PC-9 (cell line): ENCODE measurements around the gene SBF2. TPM values are rescaled to one million over a fixed set of nuclear protein-coding genes. Genes with fewer than 3 reads are reported as not detected.

ENCODE experiments used
- BruUV-seq: library from RNA; stranded (reverse); fragments of 400-500 nt; replicated peaks from 2 replicates; lab custom pipeline; 2021; lab: Mats Ljungman, UMichigan
- CTCF ChIA-PET: fragments of 300-600 bp; sonication (Branson Sonifier 250); formaldehyde crosslinking; loops from one replicate; lab custom pipeline; 2022; ENCODE audit warnings: antibody characterized with exemption; lab: Charles Lee
- POLR2A ChIA-PET: fragments of 300-600 bp; sonication (Branson Sonifier 250); formaldehyde crosslinking; loops from one replicate; lab custom pipeline; 2022; ENCODE audit warnings: antibody characterized with exemption; ENCODE audit not compliant: unreplicated experiment; lab: Charles Lee
- DNase-seq, 2 experiments: peaks; one replicate each; pipeline versions ENCODE4 v3.0.0 to v3.0.0-alpha.2; 2015 to 2022; ENCODE audit warnings: mixed read lengths in 1 of 2
- H2AFZ ChIP-seq: fragments of 200-600 bp; sonication (generic); 2 replicates; pipeline ENCODE4 v1.8.1; 2017; ENCODE audit warnings: antibody characterized with exemption
- H3F3A ChIP-seq: fragments of 200-600 bp; sonication (generic); 2 replicates; pipeline ENCODE4 v1.8.1; 2017; ENCODE audit warnings: antibody characterized with exemption, mild to moderate bottlenecking, low read depth; ENCODE audit not compliant: insufficient read depth
- H3K27ac ChIP-seq: fragments of 200-600 bp; sonication (generic); 2 replicates; pipeline ENCODE4 v1.6.1; 2016; ENCODE audit warnings: mixed run types
- H3K27me3 ChIP-seq: fragments of 200-600 bp; sonication (generic); 2 replicates; pipeline ENCODE4 v1.6.1; 2016; ENCODE audit warnings: low read depth, mixed run types; ENCODE audit not compliant: insufficient read depth
- H3K36me3 ChIP-seq: fragments of 200-600 bp; sonication (generic); 2 replicates; pipeline ENCODE4 v1.6.1; 2016; ENCODE audit warnings: low read depth, mixed run types
- H3K4me1 ChIP-seq: fragments of 200-600 bp; sonication (generic); replicated peaks from 2 replicates; pipeline ENCODE4 v1.6.1; 2016; ENCODE audit warnings: mixed run types; ENCODE audit not compliant: insufficient read depth
- H3K4me2 ChIP-seq: fragments of 200-600 bp; sonication (generic); 2 replicates; pipeline ENCODE4 v1.6.1; 2017; ENCODE audit warnings: mixed run types
- H3K4me3 ChIP-seq: fragments of 200-600 bp; sonication (generic); 2 replicates; pipeline ENCODE4 v1.6.1; 2016; ENCODE audit warnings: mixed run types
- H3K79me2 ChIP-seq: fragments of 200-600 bp; sonication (generic); 2 replicates; pipeline ENCODE4 v1.6.1; 2017; ENCODE audit warnings: low read depth, mixed run types
- H3K9me2 ChIP-seq: fragments of 200-600 bp; sonication (generic); 2 replicates; pipeline ENCODE4 v1.8.1; 2017; ENCODE audit warnings: mild to moderate bottlenecking; ENCODE audit not compliant: insufficient read depth
- H3K9me3 ChIP-seq: fragments of 200-600 bp; sonication (generic); 2 replicates; pipeline ENCODE4 v1.8.1; 2016; ENCODE audit warnings: low read depth; ENCODE audit not compliant: insufficient read depth
- H4K20me1 ChIP-seq: fragments of 200-600 bp; sonication (generic); 2 replicates; pipeline ENCODE4 v1.8.1; 2017; ENCODE audit not compliant: insufficient read depth
- EZH2 ChIP-seq: fragments of 200-600 bp; sonication (generic); IDR thresholded peaks from 2 replicates; pipeline ENCODE4 v1.8.0; 2017; ENCODE audit warnings: antibody characterized with exemption, low read depth
- intact Hi-C: fragments of 100-400 bp; cut with micrococcal nuclease; formaldehyde crosslinking; loops from one replicate; pipeline ENCODE4 v1.10.0; 2022; ENCODE audit not compliant: unreplicated experiment
- total RNA-seq: library from RNA; stranded (reverse); gene quantifications from 2 replicates; pipeline ENCODE4 v1.2.3, GENCODE V29; 2021
- TF ChIP-seq, protein P1 (sequence below): fragments of 200-600 bp; sonication (generic); conservative IDR thresholded peaks from 2 replicates; pipeline ENCODE4 v1.6.1; 2017; ENCODE audit warnings: mixed run types, antibody characterized with exemption, mild to moderate bottlenecking, moderate library complexity

SBF2 gene
- total RNA-seq, 1 experiment from 2014 or later: 18.6 TPM

DNA sequence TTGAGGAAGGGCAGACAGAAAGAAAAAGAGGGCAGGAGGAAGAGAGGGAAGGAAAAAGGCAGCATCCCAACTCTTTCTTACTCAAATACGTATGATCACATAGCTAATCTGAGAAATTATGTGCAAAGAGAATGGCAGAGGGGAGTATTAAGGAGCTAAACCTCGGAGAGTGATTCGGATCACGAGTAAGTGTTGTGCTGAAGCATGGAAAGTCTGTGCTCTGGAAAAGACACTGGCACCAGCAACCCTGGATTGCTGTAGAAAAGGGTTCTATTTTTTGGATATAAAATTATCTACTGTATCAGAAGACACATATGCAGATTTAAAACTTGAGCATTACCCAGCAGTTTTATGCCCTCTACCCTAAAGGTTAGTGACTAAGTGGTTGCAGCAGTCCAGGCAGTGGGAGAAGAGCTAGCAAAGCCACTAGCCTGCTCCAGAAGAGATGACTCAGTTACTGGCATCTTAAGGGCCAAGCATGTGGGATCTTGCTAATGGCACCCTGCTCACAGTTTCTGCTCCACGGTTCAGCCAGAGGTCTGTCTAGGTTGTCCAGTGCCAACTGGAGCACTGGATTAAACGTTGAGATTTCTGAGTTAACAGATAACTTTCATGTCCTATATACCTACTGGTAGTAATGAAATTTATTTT is 478.4 kb downstream of the SBF2 start:
- Histone ChIP-seq H4K20me1 (no peaks in the 10 kb centered on the region), H3K4me1 (no peaks in the 10 kb centered on the region), H2AFZ (no peak overlapping the region), H3K27me3 (no peaks in the 10 kb centered on the region), H3K36me3 (no peaks in the 10 kb centered on the region), H3K4me3 (no peak overlapping the region), H3F3A (no peaks in the 10 kb centered on the region), H3K9me2 (no peaks in the 10 kb centered on the region), H3K27ac (no peak overlapping the region), H3K4me2 (no peak overlapping the region), H3K9me3 (no peaks in the 10 kb centered on the region), H3K79me2 (no peaks in the 10 kb centered on the region)
- ChIA-PET POLR2A (interaction anchor here (0.6 kb wide), 2 partner anchors 56 to 216 kb away, joined by 5 to 6 read pairs; no protein-coding TSS in a partner anchor), CTCF (no interaction called here)
- intact Hi-C loops: no loop called here
- no peak for DNase-seq
- no TSS peak for BruUV-seq
- TF ChIP-seq, protein P1, sequence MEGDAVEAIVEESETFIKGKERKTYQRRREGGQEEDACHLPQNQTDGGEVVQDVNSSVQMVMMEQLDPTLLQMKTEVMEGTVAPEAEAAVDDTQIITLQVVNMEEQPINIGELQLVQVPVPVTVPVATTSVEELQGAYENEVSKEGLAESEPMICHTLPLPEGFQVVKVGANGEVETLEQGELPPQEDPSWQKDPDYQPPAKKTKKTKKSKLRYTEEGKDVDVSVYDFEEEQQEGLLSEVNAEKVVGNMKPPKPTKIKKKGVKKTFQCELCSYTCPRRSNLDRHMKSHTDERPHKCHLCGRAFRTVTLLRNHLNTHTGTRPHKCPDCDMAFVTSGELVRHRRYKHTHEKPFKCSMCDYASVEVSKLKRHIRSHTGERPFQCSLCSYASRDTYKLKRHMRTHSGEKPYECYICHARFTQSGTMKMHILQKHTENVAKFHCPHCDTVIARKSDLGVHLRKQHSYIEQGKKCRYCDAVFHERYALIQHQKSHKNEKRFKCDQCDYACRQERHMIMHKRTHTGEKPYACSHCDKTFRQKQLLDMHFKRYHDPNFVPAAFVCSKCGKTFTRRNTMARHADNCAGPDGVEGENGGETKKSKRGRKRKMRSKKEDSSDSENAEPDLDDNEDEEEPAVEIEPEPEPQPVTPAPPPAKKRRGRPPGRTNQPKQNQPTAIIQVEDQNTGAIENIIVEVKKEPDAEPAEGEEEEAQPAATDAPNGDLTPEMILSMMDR: no peak
- no peak for TF ChIP-seq EZH2

DNA sequence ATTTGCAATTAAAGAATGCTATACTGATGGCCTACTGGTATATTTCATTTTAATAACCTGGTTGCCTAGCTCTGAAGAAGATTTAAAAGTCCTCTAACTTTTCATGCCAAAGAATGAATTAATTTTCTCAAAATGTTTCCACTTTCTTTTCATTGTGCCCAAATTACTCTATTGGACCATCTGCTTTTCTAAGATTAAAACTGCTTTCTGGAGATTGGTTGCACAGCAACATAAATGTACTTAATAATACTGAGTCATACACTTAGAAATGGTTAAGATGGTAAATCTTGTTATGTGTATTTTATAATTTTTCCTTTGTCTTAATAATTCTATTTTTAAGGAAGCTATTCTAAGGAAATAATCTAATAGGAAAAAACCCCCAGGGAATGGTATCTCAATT is 479.9 kb downstream of the SBF2 start:
- Histone ChIP-seq H3K9me2 (no peaks in the 10 kb centered on the region), H3K9me3 (no peaks in the 10 kb centered on the region), H4K20me1 (no peaks in the 10 kb centered on the region), H3K27ac (no peak overlapping the region), H3K4me1 (no peaks in the 10 kb centered on the region), H3F3A (no peaks in the 10 kb centered on the region), H3K4me3 (no peak overlapping the region), H3K4me2 (no peak overlapping the region), H3K27me3 (no peaks in the 10 kb centered on the region), H3K36me3 (no peaks in the 10 kb centered on the region), H2AFZ (no peak overlapping the region), H3K79me2 (no peaks in the 10 kb centered on the region)
- TF ChIP-seq, protein P1: no peak
- TF ChIP-seq EZH2: no peak
- no peak for DNase-seq
- ChIA-PET CTCF (no interaction called here), POLR2A (no interaction called here)
- BruUV-seq: no TSS peak
- intact Hi-C loops: no loop called here

DNA sequence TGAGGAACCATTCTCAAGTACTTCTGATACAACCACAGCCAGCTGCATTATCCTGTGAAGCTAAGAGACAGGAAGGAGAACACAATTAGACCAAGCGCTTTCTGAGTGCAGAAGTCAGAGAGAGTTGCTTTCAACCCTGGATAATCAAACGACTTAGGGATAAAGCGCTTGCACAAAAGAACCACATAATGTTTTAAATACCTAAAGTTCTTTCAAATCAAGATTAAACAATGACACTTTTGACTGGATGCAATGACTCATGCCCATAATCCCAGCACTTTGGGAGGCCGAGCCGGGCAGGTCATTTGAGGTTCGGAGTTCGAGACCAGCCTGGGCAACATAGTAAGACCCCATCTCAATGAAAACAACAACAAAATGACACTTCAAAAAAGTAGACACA is 485.1 kb downstream of the SBF2 start:
- Histone ChIP-seq H3K4me1 (no peaks in the 10 kb centered on the region), H3K9me3 (no peaks in the 10 kb centered on the region), H3K79me2 (no peaks in the 10 kb centered on the region), H3K27ac (no peak overlapping the region), H2AFZ (no peak overlapping the region), H3K4me3 (no peak overlapping the region), H3K4me2 (no peak overlapping the region), H3K36me3 (no peaks in the 10 kb centered on the region), H3K9me2 (no peaks in the 10 kb centered on the region), H3K27me3 (no peaks in the 10 kb centered on the region), H3F3A (no peaks in the 10 kb centered on the region), H4K20me1 (no peaks in the 10 kb centered on the region)
- no TSS peak for BruUV-seq
- POLR2A ChIA-PET: no interaction called here
- no peak for DNase-seq
- intact Hi-C loops: no loop called here
- CTCF ChIA-PET: no interaction called here
- TF ChIP-seq EZH2: no peak
- TF ChIP-seq, protein P1: no peak
